OCI-M2 (cell line): ENCODE measurements around the gene SHMT2.

Source experiments
- DNase-seq: peaks from one replicate; lab custom pipeline; 2025; ENCODE audit not compliant: unreplicated experiment; lab: John Stamatoyannopoulos, UW

Gene SHMT2

DNA sequence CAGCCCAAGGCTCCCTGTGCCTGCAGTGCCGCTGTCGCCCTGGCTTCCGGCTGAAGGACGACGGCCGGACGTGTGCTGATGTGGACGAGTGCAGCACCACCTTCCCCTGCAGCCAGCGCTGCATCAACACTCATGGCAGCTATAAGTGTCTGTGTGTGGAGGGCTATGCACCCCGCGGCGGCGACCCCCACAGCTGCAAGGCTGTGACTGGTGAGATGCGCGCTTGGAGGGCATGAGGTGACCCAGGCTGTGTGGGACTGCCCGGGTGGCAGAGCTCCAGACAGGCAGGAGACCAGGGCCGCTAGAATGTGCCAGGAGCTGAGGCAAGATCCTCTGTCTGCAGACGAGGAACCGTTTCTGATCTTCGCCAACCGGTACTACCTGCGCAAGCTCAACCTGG lies 32.6 kb upstream of the SHMT2 start:
- DNase-seq: no peak

DNA sequence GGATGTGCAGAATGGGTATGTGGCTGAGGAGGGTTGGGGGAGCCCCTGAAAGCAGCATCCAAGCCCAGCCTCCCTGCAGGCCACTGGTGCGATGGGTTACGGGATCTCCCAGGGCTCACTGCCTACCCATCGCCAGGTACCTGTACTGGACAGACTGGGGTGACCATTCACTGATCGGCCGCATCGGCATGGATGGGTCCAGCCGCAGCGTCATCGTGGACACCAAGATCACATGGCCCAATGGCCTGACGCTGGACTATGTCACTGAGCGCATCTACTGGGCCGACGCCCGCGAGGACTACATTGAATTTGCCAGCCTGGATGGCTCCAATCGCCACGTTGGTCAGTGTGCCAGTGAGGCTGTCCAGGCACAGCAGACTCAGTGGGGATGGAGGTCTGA lies 31.2 kb upstream of the SHMT2 start:
- DNase-seq: no peak

DNA sequence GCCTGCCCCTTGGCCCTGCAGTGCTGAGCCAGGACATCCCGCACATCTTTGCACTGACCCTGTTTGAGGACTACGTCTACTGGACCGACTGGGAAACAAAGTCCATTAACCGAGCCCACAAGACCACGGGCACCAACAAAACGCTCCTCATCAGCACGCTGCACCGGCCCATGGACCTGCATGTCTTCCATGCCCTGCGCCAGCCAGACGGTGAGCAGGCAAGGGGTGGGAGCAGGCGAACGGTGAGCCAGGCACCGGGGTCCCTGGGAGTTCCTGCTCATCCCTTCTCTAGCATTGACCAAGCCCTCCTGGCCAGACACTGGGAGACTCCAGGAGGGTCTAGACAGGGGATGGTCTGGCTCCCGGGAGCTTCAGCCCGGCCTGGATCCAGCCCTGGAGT lies 30.3 kb upstream of the SHMT2 start:
- no peak for DNase-seq

DNA sequence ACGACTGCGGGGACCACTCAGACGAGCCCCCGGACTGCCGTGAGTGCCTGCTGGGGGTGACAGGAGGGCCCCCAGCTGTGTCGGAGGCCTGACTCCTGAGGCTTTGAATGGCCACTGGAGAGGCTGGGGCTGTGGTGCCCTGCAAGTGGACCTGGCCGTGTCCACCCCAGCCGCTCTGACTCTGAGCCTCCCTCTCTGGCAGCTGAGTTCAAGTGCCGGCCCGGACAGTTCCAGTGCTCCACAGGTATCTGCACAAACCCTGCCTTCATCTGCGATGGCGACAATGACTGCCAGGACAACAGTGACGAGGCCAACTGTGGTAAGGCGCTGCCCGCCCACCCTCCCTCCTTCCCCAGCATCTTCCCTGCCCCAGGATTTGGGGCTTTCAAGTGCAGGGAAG lies 29.0 kb upstream of the SHMT2 start:
- no peak for DNase-seq

DNA sequence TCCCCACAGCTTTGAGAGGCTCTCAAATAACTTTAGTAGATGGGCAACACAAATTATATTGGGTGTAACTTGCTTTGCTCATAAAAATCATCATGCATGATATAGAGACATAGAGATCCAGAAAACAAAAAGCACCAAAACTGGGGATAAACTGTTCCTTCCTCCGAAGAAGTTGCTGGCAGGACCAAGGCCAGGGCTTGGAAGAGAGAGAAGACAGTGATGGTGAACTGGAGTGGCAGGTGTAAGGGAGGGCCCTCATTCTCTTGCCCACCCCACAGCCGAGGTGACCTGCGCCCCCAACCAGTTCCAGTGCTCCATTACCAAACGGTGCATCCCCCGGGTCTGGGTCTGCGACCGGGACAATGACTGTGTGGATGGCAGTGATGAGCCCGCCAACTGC lies 28.3 kb upstream of the SHMT2 start:
- no peak for DNase-seq

DNA sequence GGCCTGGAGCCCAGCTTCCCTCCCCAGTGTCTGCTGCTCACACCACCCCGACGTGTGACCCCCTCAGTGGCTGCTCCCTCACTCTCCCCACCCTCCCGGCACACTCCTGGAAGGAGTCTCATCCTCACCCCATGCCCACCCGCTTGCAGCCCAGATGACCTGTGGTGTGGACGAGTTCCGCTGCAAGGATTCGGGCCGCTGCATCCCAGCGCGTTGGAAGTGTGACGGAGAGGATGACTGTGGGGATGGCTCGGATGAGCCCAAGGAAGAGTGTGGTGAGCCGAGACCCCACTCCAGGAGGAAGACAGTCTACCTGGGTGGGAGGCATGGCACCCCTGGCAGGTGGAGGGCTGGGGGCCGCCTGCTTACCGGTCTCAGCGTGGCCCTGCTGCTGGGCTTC lies 27.9 kb upstream of the SHMT2 start:
- no peak for DNase-seq

DNA sequence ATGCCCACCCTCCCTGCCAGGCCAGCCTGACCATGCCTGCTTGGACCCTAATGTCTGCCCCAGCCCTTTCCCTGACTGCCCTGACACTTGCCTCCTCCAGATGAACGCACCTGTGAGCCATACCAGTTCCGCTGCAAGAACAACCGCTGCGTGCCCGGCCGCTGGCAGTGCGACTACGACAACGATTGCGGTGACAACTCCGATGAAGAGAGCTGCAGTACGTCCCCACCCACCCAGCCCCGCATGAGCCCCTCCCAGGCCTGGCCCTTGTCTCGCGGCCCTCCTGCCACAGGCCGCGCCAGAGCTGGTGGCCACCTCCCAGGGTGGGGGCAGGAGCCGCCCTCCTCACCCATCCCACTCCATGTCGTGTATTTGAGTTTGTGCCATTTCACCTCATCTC lies 27.2 kb upstream of the SHMT2 start:
- no peak for DNase-seq

DNA sequence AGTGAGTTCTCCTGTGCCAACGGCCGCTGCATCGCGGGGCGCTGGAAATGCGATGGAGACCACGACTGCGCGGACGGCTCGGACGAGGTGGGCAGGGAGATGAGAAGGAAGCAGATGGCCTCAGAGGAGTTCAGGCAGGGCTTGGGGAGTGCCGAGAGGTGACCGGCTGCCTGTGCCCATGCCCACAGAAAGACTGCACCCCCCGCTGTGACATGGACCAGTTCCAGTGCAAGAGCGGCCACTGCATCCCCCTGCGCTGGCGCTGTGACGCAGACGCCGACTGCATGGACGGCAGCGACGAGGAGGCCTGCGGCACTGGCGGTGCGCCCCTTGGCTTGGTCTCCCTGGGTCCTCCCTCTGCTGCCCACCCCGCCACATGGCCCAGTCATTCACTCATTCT lies 26.3 kb upstream of the SHMT2 start:
- no peak for DNase-seq

DNA sequence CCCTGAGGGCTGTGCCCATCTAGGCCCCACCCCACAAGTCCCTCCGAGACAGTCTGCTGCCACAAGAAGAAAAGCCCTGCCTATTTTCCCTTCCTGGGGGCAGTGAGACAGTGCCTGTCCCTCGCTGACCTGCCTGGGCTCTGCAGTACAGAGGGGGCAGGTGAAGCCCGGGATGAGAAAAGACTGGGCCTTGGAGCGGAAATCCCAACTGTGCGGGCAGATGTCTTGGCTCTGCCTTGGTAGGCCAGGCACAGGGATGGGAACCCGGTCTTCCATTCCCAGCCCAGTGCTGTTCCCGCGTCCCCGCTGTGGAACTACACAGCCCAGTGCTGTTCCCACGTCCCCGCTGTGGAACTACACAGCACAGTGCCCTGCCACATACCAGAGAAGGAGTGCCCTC lies 25.7 kb upstream of the SHMT2 start:
- DNase-seq: no peak

DNA sequence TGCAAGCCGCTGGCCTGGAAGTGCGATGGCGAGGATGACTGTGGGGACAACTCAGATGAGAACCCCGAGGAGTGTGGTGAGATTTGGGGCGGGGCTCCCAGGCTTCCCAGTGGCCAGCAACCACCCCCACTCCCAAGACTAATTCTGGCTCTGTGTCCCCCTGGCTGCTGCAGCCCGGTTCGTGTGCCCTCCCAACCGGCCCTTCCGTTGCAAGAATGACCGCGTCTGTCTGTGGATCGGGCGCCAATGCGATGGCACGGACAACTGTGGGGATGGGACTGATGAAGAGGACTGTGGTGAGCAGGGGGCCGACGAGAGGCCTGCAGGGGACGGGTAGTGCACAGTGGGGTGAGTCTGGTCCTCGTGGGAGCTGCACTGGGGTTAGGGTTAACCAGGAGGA lies 25.1 kb upstream of the SHMT2 start:
- no peak for DNase-seq

DNA sequence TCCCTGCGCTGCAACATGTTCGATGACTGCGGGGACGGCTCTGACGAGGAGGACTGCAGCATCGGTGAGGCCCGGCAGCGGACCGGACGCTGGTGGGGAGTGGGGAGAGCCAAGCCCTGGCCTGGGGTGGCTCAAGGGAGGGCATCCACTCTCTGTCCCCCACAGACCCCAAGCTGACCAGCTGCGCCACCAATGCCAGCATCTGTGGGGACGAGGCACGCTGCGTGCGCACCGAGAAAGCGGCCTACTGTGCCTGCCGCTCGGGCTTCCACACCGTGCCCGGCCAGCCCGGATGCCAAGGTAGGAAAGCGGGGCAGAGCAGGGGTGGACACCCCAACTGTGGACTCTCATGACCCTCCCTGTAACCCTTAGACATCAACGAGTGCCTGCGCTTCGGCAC lies 24.3 kb upstream of the SHMT2 start:
- no peak for DNase-seq

DNA sequence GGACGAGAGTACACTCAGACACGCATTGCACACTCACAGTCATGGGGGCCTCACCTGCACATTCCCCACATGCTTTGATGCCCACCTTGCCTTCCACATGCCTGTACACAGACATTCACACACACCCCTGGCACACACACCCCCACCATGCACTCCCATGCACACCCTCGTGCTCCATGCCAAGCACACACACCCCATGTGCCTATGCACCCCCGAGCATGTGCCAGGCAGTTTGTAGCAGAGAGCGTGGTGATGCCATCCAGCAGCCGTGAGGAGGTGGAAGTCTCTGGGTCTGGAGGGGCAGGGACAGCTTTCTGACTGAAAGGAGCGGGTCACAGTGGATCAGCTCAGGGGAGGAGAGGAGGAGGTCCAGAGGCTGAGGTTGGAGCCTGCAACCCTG lies 23.6 kb upstream of the SHMT2 start:
- no peak for DNase-seq

DNA sequence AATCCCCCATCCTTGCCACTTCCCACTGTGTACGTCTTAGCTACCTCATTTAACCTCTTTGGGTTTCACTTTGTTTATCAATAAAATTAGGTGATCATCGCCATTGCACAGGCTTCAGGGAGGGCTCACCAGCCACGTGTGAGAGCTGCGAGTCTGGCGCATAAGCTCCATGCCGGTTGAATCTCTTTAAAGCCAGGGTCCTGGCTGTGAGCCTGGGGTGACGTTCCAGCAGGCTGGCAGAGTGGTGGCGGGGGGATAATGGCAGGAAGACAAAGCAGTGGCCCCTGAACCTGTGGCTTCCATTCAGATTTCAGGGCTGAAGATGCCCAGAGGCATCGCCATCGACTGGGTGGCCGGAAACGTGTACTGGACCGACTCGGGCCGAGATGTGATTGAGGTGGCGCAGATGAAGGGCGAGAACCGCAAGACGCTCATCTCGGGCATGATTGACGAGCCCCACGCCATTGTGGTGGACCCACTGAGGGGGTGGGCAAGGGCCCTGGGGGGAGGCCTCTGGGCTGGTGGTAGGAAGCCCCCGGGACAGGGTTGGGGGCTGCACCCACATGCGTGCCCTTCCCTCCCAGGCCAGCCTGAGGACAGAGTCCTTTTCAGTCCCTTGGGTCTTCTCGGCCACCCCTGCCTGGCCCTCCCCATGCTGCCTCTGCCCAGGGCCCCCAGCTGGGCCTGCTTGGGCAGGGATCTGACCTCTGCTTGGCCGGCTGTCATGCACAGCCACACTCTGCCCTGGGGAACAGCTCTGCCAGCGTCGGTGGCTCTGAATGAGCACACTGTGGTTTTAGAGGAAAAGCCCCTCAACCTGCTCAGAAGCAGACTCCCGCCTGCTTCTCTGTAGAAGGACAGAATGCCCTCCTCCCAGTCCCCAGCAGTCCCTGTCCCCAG lies 21.5 kb upstream of the SHMT2 start:
- no peak for DNase-seq

DNA sequence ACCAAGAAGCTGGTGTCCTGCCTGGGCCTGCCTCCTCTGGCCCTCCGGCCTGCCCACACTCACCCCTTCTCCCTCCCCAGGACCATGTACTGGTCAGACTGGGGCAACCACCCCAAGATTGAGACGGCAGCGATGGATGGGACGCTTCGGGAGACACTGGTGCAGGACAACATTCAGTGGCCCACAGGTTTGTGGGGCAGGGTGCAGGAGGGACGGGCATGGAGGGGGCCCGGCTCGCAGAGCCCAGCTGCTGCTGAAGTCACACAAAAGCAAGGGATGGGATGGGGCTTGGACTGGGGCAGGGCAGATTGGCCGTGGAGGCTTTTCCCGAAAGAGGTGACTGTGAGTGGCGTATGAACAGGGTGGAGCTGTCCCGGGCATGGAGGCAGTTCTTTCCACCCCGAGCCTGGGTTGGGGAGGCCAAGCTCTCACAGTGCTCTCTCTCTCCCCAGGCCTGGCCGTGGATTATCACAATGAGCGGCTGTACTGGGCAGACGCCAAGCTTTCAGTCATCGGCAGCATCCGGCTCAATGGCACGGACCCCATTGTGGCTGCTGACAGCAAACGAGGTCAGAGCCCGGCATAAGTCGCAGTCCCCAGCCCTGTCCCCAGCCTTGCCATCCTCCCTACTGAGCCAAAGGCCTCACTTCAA lies 20.8 kb upstream of the SHMT2 start:
- no peak for DNase-seq

DNA sequence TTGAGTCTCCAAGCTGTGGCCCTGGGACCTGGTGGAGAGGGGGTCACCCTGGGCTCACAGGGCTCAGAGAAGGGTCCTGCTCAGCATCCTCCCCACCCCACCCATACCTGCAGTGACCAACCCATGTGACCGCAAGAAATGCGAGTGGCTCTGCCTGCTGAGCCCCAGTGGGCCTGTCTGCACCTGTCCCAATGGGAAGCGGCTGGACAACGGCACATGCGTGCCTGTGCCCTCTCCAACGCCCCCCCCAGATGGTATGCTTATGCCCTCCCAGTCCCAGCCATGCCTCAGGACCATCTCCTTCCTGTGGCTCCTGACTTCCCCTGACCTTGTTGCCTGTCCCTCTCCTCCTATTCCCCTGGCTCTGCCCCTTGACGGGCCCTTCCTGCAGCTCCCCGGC lies 19.6 kb upstream of the SHMT2 start:
- DNase-seq: no peak

DNA sequence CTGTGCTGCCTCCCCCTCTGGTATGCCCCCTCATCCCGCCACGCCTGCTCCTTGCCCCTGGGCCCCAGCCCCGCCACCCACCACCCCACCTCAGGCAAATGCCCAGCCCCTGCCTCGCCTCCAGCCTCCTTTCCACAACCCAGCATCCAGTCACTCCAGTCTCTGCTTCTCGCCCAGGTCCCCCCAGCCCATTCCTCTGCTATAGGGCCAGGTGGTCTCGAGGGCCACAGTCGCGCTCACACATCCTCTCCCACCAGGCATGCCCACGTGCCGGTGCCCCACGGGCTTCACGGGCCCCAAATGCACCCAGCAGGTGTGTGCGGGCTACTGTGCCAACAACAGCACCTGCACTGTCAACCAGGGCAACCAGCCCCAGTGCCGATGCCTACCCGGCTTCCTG lies 19.1 kb upstream of the SHMT2 start:
- no peak for DNase-seq

DNA sequence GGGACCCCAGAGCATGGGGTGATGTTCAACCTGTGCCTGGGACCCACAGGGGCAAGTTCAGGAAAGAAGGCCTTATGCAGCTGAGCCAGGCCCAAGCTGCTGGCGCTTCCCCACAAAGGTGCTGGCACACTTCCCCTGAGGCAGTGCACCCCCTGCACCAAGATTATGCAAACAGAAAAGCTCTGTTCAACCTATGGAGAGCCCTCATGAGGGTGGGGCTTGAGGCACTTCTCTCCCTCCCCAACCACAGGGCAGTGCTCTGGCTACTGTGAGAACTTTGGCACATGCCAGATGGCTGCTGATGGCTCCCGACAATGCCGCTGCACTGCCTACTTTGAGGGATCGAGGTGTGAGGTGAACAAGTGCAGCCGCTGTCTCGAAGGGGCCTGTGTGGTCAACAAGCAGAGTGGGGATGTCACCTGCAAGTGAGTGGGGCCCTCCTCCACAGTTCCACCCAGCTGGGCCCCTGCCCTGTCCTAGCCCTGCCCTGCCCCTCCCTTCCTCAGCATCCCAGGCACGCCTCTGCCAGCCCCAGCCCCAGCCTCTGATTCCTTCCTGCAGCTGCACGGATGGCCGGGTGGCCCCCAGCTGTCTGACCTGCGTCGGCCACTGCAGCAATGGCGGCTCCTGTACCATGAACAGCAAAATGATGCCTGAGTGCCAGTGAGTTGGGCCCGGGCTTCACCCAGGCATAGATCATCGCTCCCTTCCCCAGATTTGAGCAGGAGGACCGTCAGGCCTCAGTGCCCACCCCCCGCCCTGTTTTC lies 18.4 kb upstream of the SHMT2 start:
- DNase-seq: no peak

DNA sequence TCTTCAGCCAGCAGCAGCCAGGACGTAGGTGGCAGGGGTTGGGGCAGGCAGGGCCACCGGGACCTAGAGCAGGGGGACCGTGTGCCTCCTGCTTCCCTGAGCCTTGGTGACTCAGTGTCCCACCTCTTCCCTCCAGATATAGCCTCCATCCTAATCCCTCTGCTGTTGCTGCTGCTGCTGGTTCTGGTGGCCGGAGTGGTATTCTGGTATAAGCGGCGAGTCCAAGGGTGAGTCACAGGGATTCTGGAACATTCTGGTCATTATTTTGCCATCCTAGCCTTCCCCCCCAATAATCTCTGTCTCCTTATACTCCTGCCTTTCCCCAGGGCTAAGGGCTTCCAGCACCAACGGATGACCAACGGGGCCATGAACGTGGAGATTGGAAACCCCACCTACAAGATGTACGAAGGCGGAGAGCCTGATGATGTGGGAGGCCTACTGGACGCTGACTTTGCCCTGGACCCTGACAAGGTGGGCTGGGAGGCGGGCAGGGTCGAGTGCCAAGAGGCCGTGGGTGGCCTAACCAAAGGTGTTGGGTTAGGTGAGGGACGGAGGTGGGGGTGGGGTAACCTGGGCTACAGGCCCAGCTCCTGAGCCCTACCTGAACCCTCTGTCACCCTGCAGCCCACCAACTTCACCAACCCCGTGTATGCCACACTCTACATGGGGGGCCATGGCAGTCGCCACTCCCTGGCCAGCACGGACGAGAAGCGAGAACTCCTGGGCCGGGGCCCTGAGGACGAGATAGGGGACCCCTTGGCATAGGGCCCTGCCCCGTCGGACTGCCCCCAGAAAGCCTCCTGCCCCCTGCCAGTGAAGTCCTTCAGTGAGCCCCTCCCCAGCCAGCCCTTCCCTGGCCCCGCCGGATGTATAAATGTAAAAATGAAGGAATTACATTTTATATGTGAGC lies 17.5 kb upstream of the SHMT2 start:
- no peak for DNase-seq

DNA sequence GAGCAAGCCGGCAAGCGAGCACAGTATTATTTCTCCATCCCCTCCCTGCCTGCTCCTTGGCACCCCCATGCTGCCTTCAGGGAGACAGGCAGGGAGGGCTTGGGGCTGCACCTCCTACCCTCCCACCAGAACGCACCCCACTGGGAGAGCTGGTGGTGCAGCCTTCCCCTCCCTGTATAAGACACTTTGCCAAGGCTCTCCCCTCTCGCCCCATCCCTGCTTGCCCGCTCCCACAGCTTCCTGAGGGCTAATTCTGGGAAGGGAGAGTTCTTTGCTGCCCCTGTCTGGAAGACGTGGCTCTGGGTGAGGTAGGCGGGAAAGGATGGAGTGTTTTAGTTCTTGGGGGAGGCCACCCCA lies 16.8 kb upstream of the SHMT2 start:
- DNase-seq: no peak

DNA sequence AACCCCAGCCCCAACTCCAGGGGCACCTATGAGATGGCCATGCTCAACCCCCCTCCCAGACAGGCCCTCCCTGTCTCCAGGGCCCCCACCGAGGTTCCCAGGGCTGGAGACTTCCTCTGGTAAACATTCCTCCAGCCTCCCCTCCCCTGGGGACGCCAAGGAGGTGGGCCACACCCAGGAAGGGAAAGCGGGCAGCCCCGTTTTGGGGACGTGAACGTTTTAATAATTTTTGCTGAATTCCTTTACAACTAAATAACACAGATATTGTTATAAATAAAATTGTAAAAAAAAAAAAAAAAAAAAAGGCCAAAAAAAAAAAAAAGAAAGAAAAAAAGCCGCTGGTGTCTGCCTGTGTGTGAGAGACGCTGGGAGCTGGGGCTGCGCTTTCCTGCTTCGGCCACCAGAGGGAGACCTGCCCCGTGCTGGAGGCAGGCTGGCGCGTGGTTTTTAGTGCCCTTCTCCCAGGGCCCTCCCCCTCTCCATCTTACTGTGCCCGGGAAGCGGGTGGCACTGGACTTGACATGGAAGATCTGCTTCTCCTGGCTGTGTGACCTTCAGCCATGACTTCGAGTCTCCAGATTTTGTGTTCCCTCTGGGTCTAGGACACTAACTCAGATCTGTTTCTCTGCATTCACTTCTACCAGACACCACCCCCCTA lies 16.3 kb upstream of the SHMT2 start:
- DNase-seq: no peak
